Myometrial cell (primary cell): Measurements from ENCODE around the gene MGA. TPM values are rescaled to one million over a fixed set of nuclear protein-coding genes. Genes with fewer than 3 reads are reported as not detected.

ENCODE experiments used
- total RNA-seq: library from RNA; depleted of rRNA; stranded (reverse); fragments of >200 nt; gene quantifications from 2 replicates; pipeline ENCODE4 v1.2.3, GENCODE V29; 2015

The MGA gene
- 7.5 and 10.6 TPM in 2 replicates for total RNA-seq

GRCh38 chr15:41660235-41661077, at the start of gene MGA:
Gene MGA, plus strand, starts transcription at chr15:41660405.

GRCh38 chr15:41774062-41774881, 114.1 kb downstream of the MGA start, which contains the start of gene MAPKBP1:
Gene MAPKBP1, plus strand, starts transcription at chr15:41774484. Its CDS starts 792 bp downstream, at chr15:41775276.

Other genes starting within 250 kb of the MGA start
- gene RTF1, start 243.3 kb upstream of the MGA start, total RNA-seq: 13.5 and 14.4 TPM in 2 replicates
- gene ITPKA, start 166.5 kb upstream of the MGA start, total RNA-seq: 37.2 and 50.7 TPM in 2 replicates
- gene LTK, start 146.6 kb upstream of the MGA start, total RNA-seq: 0.29 and 1.2 TPM in 2 replicates
- 21.6 and 29.1 TPM in 2 replicates for gene RPAP1, start 116.1 kb upstream of the MGA start, total RNA-seq
- 12.6 and 12.7 TPM in 2 replicates for gene TYRO3, start 101.2 kb upstream of the MGA start, total RNA-seq
- 9.7 and 10.1 TPM in 2 replicates for gene MAPKBP1, start 114.1 kb downstream of the MGA start, total RNA-seq
- 7.8 and 20.9 TPM in 2 replicates for gene JMJD7, start 167.7 kb downstream of the MGA start, total RNA-seq
- gene PLA2G4B, start 178.4 kb downstream of the MGA start, total RNA-seq: 0.29 and 1.4 TPM in 2 replicates
- gene SPTBN5, start 233.6 kb downstream of the MGA start, total RNA-seq: under 0.01 and 0.18 TPM in 2 replicates